GM18508 (cell line): Measurements from ENCODE around the gene GDPGP1.

Source experiments
- ATAC-seq: cut with Tn5 transposase; IDR thresholded peaks from one replicate; pipeline ENCODE4 v1.9.1; 2021; ENCODE audit warnings: moderate number of reproducible peaks; ENCODE audit not compliant: insufficient read depth, unreplicated experiment

The GDPGP1 gene

DNA sequence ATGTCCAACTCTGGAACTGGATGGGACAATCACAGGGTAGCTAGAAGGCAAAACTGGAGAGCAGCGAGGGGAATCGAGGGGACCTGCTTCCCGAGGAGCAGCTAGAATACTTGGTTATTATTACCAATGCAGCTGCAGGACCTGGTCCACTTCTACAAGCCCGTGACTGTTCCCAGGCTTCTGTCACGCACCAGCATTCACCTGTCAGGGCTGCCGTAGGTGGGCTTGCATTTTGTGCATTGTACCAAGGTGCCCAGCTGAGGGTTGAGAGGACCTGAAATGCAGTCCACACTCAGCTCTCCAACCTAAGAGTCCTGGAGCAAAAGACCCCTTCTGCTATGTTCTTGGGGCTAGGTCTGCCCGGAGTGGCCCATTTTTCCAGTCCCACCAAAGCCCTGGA is 30.5 kb upstream of the GDPGP1 start:
- no peak for ATAC-seq

DNA sequence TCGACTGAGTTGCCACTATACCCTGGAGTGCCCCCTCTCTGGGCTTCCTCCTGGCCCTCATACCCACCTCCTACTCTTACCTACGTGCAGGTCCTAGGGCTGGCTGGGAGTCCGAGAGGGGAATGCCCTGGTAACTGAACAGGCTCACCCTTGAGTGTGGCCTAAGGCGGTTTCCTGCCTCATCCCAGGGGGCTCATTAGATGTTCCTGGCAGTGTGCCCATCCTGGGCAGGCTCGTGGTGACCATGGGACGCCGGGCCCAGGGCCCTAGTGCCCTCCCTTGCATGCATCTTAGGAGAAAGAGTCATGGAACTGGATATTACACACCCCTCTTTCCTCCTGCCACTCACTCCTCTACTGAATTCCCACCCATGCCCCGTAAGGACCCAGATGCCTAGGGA is 30.1 kb upstream of the GDPGP1 start:
- ATAC-seq, result no peak

GRCh38 chr15:90205050-90205848 is 28.8 kb upstream of the GDPGP1 start:
- no peak for ATAC-seq

- no peak for ATAC-seq
Measured at GRCh38 chr15:90205886-90206285, 28.1 kb upstream of the GDPGP1 start.

- no peak for ATAC-seq
Measured at GRCh38 chr15:90207252-90207651, 26.8 kb upstream of the GDPGP1 start.

DNA sequence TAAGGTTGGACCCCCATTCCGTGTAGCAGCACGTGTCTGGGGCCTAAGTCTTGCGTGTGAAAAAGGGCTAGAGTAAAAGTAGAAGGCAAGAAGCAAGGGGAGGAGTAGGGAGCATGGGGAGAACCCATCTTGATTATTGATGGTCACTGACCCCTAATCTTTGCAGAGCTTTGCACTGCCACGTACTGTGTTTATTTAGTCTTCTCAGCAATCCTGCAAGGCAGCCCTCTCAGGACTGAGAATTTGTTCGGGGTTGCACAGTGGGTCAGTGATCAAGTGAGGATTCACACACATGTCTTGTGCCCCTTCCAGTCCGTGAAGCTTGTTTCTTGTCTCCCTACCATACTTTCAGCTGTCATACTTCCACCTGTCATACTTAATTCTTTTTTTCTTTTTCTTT is 25.7 kb upstream of the GDPGP1 start:
- ATAC-seq, result no peak

DNA sequence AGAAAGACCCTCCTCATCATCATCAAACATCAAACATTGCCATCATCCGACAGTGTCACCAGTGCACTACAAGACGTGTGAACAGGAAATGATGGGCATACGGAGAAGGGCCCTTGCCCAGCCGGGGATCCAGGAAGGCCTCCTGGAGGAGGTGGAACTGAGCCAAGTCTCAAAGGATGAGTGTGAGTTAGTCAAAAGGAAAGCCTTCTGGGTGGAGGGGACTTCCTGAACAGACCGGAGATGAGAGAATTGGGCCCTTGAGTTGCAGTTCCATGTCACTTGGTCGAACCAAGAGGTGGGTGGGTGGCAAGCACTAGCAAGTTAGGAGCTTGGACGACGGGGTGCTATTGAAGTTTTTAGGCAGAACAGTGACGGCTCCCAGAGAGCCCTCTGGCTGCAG is 24.4 kb upstream of the GDPGP1 start:
- ATAC-seq, result no peak

- ATAC-seq, result no peak
Measured at GRCh38 chr15:90210593-90210992, 23.4 kb upstream of the GDPGP1 start.

DNA sequence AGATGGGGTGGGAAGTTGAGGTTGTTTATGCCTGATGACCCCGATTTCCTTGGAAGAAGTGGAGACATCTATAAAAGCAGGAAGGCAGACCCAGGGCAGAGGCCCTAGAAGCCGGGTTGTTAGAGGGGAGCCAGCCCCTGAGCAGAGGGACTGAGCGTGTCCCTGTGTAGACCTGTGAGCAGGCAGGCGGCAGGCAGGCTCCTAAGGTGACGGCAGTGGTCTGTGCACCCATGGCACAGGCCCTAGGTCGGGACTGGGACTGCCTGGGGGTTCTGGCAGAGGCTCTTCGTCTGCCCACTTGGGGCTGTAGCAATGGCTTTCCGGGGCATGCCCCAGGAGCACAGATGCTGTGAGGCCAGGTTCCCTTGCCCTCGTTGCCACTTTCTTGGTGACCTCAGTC is 23.0 kb upstream of the GDPGP1 start:
- ATAC-seq, result no peak

DNA sequence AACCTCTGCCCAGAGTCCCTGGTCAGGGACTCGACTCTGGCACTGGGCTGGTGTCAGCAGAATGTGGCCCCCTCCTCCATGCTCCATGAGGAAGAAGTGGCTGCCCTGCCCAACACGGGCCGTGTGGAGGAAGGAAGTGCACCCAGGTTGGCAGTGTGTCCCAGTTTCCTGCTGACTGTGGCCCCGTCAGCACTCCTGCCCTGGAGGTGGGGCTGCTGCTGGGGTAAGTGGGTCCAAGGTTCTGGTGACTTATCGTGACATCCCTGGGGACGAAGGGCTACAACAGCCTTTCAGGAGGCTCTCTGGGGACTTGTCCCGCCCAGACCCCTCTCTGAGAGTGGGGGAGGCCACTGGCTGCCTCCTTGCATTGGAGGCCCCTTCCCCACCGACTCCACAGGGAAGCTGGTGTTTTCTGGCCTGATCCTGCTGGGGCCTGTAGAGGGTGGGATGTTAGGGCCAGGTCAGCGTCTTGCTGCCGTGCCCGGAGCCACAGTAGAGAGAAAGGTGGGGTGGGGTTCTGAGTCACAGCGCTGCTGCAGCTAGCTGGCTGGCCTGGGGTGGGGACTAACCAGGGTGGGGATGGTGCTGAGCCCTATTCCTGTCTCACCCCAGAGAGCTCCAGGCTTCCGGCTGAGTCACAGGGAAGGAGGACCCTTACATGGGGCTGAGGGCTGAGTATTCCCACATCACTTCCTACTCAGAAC is 22.4 kb upstream of the GDPGP1 start:
- no peak for ATAC-seq

DNA sequence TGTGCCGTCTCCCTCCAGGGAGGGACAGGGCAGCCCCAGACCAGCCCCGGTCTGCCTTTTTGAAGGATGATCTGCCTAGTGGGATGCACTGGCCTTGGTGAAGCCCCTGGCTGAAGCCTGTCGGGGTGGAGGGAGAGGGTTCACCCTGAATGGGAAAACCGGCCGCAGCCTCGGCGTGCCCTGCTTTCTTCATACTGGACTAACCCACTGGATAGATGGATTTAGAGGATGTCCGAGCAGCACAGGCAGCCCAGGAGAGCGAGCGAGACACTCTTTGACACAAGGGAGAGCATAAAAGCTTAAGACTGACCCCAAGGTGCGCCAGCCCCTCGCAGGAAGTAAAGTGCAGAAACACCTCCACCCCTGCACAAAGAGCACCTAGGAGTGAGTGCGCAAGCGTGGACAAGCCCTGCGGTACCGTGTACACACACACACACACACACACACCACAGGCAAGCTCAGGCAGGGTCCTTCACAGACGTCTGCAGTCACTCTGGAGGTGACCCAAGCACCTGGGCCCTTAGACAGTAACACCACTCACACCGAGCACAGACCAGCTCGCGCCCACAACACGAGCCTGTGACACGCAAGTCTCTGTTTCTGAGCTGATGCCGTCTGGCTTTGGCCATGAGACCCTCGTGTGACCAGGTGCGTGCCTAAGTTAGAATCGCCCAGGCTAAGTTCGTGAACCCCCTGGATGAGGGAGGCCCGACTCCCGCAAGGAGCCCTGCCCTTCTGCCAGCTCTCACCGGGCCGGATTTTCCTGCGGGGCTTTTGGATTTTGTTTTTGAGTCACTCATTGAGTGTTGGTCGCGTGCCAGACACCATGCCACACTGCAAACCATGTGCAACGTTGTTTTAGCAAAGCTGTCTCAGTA is 21.5 kb upstream of the GDPGP1 start:
- no peak for ATAC-seq

- ATAC-seq, result no peak
Measured at GRCh38 chr15:90213122-90213817, 20.7 kb upstream of the GDPGP1 start.

DNA sequence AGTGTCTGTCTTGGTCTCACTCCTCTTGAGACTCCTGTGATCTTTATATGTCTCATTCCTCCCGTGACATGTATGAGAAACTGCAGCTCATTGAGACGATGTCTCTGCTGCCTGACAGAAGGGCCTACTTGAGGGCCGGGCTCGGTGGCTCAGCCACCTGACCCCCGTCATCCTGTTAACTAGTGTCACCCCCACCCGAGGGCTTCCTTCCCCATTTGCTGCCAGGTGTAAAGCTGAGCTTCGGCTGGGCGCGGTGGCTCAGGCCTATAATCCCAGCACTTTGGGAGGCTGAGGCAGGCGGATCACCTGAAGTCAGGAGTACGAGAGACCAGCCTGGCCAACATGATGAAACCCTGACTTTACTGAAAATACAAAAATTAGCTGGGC is 20.2 kb upstream of the GDPGP1 start:
- no peak for ATAC-seq

GRCh38 chr15:90214553-90215196 is 19.3 kb upstream of the GDPGP1 start:
- ATAC-seq, result no peak

DNA sequence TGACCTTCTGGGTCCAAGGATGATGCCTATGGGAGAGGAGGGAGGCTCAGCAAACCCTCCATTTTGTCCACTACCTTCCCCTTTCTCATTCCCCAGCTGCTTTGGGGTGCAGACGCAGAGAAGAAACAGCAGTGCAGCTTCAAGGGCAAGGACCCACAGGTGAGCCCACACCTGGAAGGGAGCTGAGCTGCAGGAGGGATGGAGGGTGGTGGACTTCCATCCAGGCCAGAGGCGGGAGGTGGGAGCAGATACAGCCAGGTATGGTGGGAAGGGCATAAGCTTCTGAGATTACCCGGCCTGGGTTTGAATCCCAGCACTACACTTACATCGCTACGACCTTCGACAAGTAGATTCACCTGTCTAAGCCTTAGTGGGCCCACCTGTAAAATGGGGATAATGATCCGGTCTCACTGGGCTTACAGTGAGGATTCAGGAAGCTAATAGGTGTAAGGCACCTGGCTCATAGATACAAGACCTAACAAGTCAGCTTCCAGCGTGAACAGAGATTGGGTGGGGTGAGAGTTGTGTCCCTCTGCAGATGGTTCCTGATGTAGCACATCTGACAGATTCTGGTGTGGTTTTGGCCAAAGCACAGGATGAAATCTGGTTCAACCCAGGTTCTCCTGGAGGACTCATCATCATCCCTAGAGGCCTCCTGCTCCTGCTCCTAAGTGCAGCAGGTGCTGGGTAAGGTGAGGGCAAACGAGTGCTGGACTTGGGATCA is 16.2 kb upstream of the GDPGP1 start:
- no peak for ATAC-seq

GRCh38 chr15:90219421-90220141 is 14.4 kb upstream of the GDPGP1 start:
- no peak for ATAC-seq

GRCh38 chr15:90221246-90221900 is 12.6 kb upstream of the GDPGP1 start:
- ATAC-seq, result no peak

DNA sequence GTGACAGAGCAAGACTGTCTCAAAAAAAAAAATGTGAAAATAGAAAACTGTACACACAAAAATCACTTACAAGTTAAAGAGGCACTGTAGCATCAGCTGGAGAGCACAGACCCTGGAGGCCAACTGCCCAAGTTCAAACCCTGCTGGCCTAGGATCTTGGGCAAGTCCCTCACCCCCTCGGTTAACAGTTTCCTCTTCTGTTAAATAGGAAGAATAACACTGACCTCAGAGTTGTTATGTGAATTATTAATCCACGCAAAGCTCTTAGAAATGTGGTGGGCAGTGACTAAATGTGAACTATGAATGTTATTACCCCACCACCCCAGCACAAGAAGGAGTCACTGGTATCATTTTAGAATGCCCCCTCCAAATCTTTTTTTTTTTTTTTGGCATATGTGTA is 11.5 kb upstream of the GDPGP1 start:
- no peak for ATAC-seq
